BE2C (cell line): ENCODE data around the gene MARCHF4.

ENCODE experiments used
- DNase-seq: peaks from one replicate; pipeline ENCODE4 v3.0.0-alpha.2; 2020
- H3K27me3 ChIP-seq: fragments of 250-450 bp; sonication (Bioruptor Pico); 2 replicates; pipeline ENCODE4 v1.5.1; 2020; ENCODE audit warnings: mild to moderate bottlenecking
- H3K36me3 ChIP-seq: fragments of 250-450 bp; sonication (Bioruptor Pico); 2 replicates; pipeline ENCODE4 v1.5.1; 2020; ENCODE audit warnings: mild to moderate bottlenecking
- H3K4me1 ChIP-seq: fragments of 250-450 bp; sonication (Bioruptor Pico); 2 replicates; pipeline ENCODE4 v1.5.1; 2020
- H3K4me3 ChIP-seq: 2 replicates; pipeline ENCODE4 v1.5.1; 2011; ENCODE audit warnings: low read depth, low read length
- H3K9me3 ChIP-seq: fragments of 250-450 bp; sonication (Bioruptor Pico); 2 replicates; pipeline ENCODE4 v1.5.1; 2020
- CTCF ChIP-seq: IDR thresholded peaks from 2 replicates; pipeline ENCODE4 v1.5.1; 2012; ENCODE audit warnings: mild to moderate bottlenecking, low read depth, low read length

Gene MARCHF4

GRCh38 chr2:216392945-216393840 is 20.9 kb upstream of the MARCHF4 start:
- TF ChIP-seq CTCF = no peak
- H3K27me3 ChIP-seq = no peaks in the 10 kb centered on the region
- H3K9me3 ChIP-seq = no peaks in the 10 kb centered on the region
- H3K4me3 ChIP-seq = no peak overlapping the region
- no peak for DNase-seq
- H3K36me3 ChIP-seq = no peaks in the 10 kb centered on the region
- no peaks in the 10 kb centered on the region for H3K4me1 ChIP-seq

GRCh38 chr2:216392018-216392562 is 19.8 kb upstream of the MARCHF4 start:
- Histone ChIP-seq H3K4me3 (no peak overlapping the region), H3K36me3 (no peaks in the 10 kb centered on the region), H3K4me1 (no peaks in the 10 kb centered on the region), H3K27me3 (no peaks in the 10 kb centered on the region), H3K9me3 (no peaks in the 10 kb centered on the region)
- no peak for DNase-seq
- no peak for TF ChIP-seq CTCF

GRCh38 chr2:216391401-216391800 is 19.1 kb upstream of the MARCHF4 start:
- no peak overlapping the region for H3K4me3 ChIP-seq
- no peaks in the 10 kb centered on the region for H3K27me3 ChIP-seq
- DNase-seq = no peak
- no peaks in the 10 kb centered on the region for H3K4me1 ChIP-seq
- no peak for TF ChIP-seq CTCF
- H3K9me3 ChIP-seq = no peaks in the 10 kb centered on the region
- no peaks in the 10 kb centered on the region for H3K36me3 ChIP-seq

GRCh38 chr2:216389570-216389969 is 17.3 kb upstream of the MARCHF4 start:
- Histone ChIP-seq H3K36me3 (no peaks in the 10 kb centered on the region), H3K27me3 (no peaks in the 10 kb centered on the region), H3K9me3 (no peaks in the 10 kb centered on the region), H3K4me3 (no peak overlapping the region), H3K4me1 (no peaks in the 10 kb centered on the region)
- TF ChIP-seq CTCF = no peak
- DNase-seq = no peak

- Histone ChIP-seq H3K27me3 (no peaks in the 10 kb centered on the region), H3K9me3 (no peaks in the 10 kb centered on the region), H3K4me1 (no peaks in the 10 kb centered on the region), H3K36me3 (no peaks in the 10 kb centered on the region), H3K4me3 (no peak overlapping the region)
- DNase-seq = no peak
- TF ChIP-seq CTCF = no peak
Measured at GRCh38 chr2:216388046-216388884, 16.0 kb upstream of the MARCHF4 start.

GRCh38 chr2:216387262-216387661 is 15.0 kb upstream of the MARCHF4 start:
- no peaks in the 10 kb centered on the region for H3K4me1 ChIP-seq
- no peaks in the 10 kb centered on the region for H3K27me3 ChIP-seq
- H3K4me3 ChIP-seq = no peak overlapping the region
- no peaks in the 10 kb centered on the region for H3K36me3 ChIP-seq
- TF ChIP-seq CTCF = no peak
- no peak for DNase-seq
- no peaks in the 10 kb centered on the region for H3K9me3 ChIP-seq
